ENCODE data around the gene ABCC2.
"Not testable (repeated sequence)": the region's sequence is repeated elsewhere in the genome, so short reads cannot be mapped to it uniquely, and the experiment has no call there.

ABCC2 gene

DNA sequence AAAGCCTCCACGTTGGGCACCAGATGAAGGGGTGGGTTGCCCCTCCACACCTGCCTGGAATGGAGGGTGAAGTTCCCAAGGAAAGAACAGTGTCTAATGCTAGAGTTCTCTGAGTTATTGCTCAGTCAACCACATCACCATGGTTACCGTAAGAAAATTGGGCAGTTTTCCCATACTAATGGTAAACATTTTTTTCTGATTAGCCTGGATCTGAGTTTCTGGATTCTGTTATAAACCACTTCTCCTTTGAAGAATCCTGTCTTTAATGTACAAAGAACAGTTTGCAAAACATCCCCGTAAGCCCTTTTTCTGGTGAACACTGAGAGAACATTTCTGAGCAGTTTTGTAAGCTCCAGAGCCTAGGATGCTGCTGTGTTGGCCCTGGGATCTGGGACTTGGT is 45.5 kb downstream of the ABCC2 start:
- DNase-seq (ENCODE audit: insufficient read length, low spot score) (no peak), FAIRE-seq (no peak)
- no peak for TF ChIP-seq POLR2AphosphoS5 (IDR thresholded peaks at IDR 0.05; ENCODE audit: low read depth, low read length)
- TF ChIP-seq SPI1 (IDR thresholded peaks at IDR 0.05; ENCODE audit: low read depth, low read length), result no peak
- no peak for TF ChIP-seq TAF1 (IDR thresholded peaks at IDR 0.05; ENCODE audit: low read depth, low read length)
- TF ChIP-seq POU2F2 (IDR thresholded peaks at IDR 0.05; ENCODE audit: low read depth, low read length), result no peak
- no peak for TF ChIP-seq POLR2A (IDR thresholded peaks at IDR 0.05; ENCODE audit: low read depth, low read length)
- no peak for TF ChIP-seq PAX5 (IDR thresholded peaks at IDR 0.05; ENCODE audit: insufficient read depth, low read length, severe bottlenecking)

DNA sequence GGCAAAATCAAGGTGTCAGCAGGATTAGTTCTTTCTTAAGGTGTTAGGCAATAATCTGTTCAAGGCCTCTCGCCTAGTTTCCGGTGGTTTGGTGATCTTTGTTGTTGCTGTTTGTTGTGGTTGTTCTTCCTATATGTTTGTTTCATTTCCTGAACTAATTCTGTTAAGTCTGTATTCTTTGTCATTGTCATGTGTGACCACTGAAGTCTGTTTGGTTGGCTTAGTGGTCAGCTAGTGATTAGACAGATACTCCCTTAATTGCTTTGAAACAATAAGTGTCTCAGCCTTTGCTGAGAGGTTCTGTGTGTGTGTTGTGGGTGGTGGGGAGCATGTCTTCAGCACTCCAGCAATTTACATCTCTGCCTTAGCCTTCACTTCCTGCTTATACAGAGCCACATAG is 46.0 kb downstream of the ABCC2 start:
- TF ChIP-seq TAF1 (IDR thresholded peaks at IDR 0.05; ENCODE audit: low read depth, low read length) (no peak), PAX5 (IDR thresholded peaks at IDR 0.05; ENCODE audit: insufficient read depth, low read length, severe bottlenecking) (no peak), POLR2A (IDR thresholded peaks at IDR 0.05; ENCODE audit: low read depth, low read length) (no peak), SPI1 (IDR thresholded peaks at IDR 0.05; ENCODE audit: low read depth, low read length) (no peak), POU2F2 (IDR thresholded peaks at IDR 0.05; ENCODE audit: low read depth, low read length) (no peak)
- FAIRE-seq (no peak), DNase-seq (ENCODE audit: insufficient read length, low spot score) (no peak)

DNA sequence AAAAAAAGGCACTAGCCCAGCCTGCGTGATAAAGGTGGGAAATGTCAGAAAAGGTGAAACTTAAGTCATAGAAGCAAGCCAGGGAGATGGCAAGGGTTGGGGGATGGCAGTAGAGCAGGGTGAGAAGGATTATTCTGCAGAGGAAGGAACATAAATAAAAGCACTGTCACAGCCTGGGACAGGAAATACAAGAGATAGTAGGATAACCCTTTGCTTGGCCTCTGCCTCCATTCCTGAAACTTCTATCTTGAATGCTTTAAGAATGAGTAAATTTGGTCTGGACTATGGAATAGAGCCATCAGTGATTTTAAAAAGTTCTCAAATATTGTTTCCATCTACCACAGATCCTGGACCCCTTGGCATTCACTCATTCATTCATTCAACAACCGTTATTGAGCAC is 50.0 kb downstream of the ABCC2 start:
- no peak for DNase-seq (ENCODE audit: insufficient read length, low spot score)
- no peak for FAIRE-seq
- TF ChIP-seq POU2F2 (IDR thresholded peaks at IDR 0.05; ENCODE audit: low read depth, low read length) (no peak), SPI1 (IDR thresholded peaks at IDR 0.05; ENCODE audit: low read depth, low read length) (no peak), POLR2A (IDR thresholded peaks at IDR 0.05; ENCODE audit: low read depth, low read length) (no peak), POLR2AphosphoS5 (IDR thresholded peaks at IDR 0.05; ENCODE audit: low read depth, low read length) (no peak), TAF1 (IDR thresholded peaks at IDR 0.05; ENCODE audit: low read depth, low read length) (no peak), PAX5 (IDR thresholded peaks at IDR 0.05; ENCODE audit: insufficient read depth, low read length, severe bottlenecking) (no peak)

DNA sequence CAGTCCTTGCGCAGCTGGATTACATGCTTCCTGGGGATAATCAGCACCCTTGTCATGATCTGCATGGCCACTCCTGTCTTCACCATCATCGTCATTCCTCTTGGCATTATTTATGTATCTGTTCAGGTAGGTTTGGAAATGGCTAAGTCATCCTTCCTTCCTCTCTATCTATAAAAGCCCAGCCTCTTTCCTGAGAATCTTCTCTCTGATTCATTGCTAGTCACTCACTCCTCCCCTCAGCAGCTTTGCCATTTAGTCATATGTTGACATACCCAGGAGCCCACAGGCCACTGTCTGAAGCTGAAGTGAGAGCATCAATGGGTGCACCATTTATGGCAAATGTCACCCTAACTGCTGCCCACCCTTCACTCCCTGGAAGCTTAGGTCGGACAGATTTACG is 52.0 kb downstream of the ABCC2 start:
- DNase-seq (ENCODE audit: insufficient read length, low spot score), result no peak
- TF ChIP-seq SPI1 (IDR thresholded peaks at IDR 0.05; ENCODE audit: low read depth, low read length) (no peak), TAF1 (IDR thresholded peaks at IDR 0.05; ENCODE audit: low read depth, low read length) (no peak), POU2F2 (IDR thresholded peaks at IDR 0.05; ENCODE audit: low read depth, low read length) (no peak), POLR2A (IDR thresholded peaks at IDR 0.05; ENCODE audit: low read depth, low read length) (no peak), POLR2AphosphoS5 (IDR thresholded peaks at IDR 0.05; ENCODE audit: low read depth, low read length) (no peak), PAX5 (IDR thresholded peaks at IDR 0.05; ENCODE audit: insufficient read depth, low read length, severe bottlenecking) (no peak)
- FAIRE-seq, result no peak

DNA sequence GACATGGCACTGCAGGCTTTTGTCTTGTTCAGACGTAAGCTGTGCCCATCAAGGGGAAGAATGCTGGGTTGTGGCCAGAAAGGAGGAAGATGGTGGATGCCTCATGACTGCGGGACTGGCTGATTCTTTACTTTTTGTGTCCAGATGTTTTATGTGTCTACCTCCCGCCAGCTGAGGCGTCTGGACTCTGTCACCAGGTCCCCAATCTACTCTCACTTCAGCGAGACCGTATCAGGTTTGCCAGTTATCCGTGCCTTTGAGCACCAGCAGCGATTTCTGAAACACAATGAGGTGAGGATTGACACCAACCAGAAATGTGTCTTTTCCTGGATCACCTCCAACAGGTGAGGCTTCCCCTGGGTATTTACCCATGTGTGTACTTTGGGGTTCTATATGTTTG is 53.5 kb downstream of the ABCC2 start:
- DNase-seq (ENCODE audit: insufficient read length, low spot score) (no peak), FAIRE-seq (no peak)
- no peak for TF ChIP-seq PAX5 (IDR thresholded peaks at IDR 0.05; ENCODE audit: insufficient read depth, low read length, severe bottlenecking)
- no peak for TF ChIP-seq SPI1 (IDR thresholded peaks at IDR 0.05; ENCODE audit: low read depth, low read length)
- no peak for TF ChIP-seq TAF1 (IDR thresholded peaks at IDR 0.05; ENCODE audit: low read depth, low read length)
- TF ChIP-seq POU2F2 (IDR thresholded peaks at IDR 0.05; ENCODE audit: low read depth, low read length), result no peak
- TF ChIP-seq POLR2AphosphoS5 (IDR thresholded peaks at IDR 0.05; ENCODE audit: low read depth, low read length), result no peak
- TF ChIP-seq POLR2A (IDR thresholded peaks at IDR 0.05; ENCODE audit: low read depth, low read length), result no peak

DNA sequence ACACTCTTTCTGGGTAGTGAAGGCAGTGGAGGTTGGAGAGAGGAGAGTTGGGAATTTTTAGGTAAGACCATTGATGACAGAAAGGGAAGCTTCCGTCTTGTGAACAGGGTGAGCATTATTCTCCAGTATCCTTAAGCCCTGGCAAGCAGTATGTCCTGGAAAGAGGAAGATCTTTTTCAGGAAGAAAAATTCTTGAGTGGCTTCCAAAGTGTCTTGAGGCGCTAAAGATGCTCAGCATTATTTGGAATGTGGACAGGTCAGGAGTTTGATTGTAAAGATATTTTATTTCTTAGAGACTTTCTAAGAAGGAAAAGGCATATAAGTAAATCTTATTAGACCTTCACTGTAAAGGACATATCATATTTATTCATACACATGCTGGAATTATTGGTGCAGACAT is 54.3 kb downstream of the ABCC2 start:
- DNase-seq (ENCODE audit: insufficient read length, low spot score) (no peak), FAIRE-seq (no peak)
- TF ChIP-seq POU2F2 (IDR thresholded peaks at IDR 0.05; ENCODE audit: low read depth, low read length) (no peak), POLR2A (IDR thresholded peaks at IDR 0.05; ENCODE audit: low read depth, low read length) (no peak), TAF1 (IDR thresholded peaks at IDR 0.05; ENCODE audit: low read depth, low read length) (no peak), PAX5 (IDR thresholded peaks at IDR 0.05; ENCODE audit: insufficient read depth, low read length, severe bottlenecking) (no peak), POLR2AphosphoS5 (IDR thresholded peaks at IDR 0.05; ENCODE audit: low read depth, low read length) (no peak), SPI1 (IDR thresholded peaks at IDR 0.05; ENCODE audit: low read depth, low read length) (no peak)

DNA sequence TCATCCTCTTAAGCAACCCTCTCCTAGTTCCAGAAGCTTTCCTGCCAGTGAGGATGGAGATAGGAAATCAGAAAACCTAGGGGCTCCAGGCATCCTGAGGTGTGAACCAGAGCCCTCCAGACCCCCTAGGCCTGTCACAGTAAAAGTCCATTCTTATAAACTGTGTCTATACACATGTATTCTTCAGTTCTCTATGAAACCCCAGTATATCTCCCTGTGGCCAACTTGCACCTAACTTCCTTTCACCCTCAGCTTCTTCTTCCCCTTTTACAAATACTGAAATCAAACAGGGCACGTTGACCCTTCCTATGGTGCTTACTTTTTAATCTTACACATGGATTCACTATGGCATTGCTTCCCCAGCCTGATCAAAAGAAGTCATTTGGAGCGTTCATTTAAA is 58.4 kb downstream of the ABCC2 start:
- not testable (repeated sequence) for FAIRE-seq; DNase-seq (ENCODE audit: insufficient read length, low spot score)

DNA sequence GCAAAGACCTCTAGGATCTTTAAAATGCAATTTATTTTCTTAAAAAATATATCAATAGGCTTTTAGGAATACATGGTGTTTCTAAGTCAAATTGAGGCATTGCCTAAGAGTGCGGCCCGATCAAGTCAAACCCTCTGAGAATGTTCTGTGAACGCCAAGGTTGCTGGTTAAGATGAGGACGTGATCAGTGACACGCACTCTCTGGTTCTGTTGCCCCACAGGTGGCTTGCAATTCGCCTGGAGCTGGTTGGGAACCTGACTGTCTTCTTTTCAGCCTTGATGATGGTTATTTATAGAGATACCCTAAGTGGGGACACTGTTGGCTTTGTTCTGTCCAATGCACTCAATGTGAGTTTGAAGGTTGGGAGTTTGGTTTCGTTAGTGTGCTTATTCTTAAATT is 59.3 kb downstream of the ABCC2 start:
- DNase-seq (ENCODE audit: insufficient read length, low spot score), result no peak
- no peak for FAIRE-seq
- TF ChIP-seq POLR2A (IDR thresholded peaks at IDR 0.05; ENCODE audit: low read depth, low read length), result no peak
- TF ChIP-seq TAF1 (IDR thresholded peaks at IDR 0.05; ENCODE audit: low read depth, low read length), result no peak
- TF ChIP-seq PAX5 (IDR thresholded peaks at IDR 0.05; ENCODE audit: insufficient read depth, low read length, severe bottlenecking), result no peak
- TF ChIP-seq POU2F2 (IDR thresholded peaks at IDR 0.05; ENCODE audit: low read depth, low read length), result no peak
- no peak for TF ChIP-seq SPI1 (IDR thresholded peaks at IDR 0.05; ENCODE audit: low read depth, low read length)
- no peak for TF ChIP-seq POLR2AphosphoS5 (IDR thresholded peaks at IDR 0.05; ENCODE audit: low read depth, low read length)

DNA sequence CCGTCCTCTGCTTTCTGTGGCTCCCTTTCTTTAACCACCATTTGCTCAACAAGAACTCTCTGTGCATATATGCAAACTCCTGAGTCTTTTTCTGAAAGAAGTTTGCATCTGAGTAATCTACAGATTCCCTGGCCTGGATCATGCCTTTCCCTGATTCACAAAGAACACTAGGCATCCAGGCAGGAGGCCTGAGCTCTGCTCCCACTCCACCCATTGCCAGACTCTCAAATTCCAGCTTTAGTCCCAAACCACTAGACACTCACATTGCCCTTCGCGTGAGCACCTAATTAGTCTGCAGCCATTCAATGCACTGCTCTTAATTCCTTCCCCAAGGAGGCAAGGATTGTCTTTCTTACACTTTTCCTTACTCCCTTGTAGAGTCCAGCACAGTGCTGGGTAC is 60.9 kb downstream of the ABCC2 start:
- DNase-seq (ENCODE audit: insufficient read length, low spot score) (no peak), FAIRE-seq (no peak)
- TF ChIP-seq POLR2A (IDR thresholded peaks at IDR 0.05; ENCODE audit: low read depth, low read length) (no peak), TAF1 (IDR thresholded peaks at IDR 0.05; ENCODE audit: low read depth, low read length) (no peak), SPI1 (IDR thresholded peaks at IDR 0.05; ENCODE audit: low read depth, low read length) (no peak), POU2F2 (IDR thresholded peaks at IDR 0.05; ENCODE audit: low read depth, low read length) (no peak)

DNA sequence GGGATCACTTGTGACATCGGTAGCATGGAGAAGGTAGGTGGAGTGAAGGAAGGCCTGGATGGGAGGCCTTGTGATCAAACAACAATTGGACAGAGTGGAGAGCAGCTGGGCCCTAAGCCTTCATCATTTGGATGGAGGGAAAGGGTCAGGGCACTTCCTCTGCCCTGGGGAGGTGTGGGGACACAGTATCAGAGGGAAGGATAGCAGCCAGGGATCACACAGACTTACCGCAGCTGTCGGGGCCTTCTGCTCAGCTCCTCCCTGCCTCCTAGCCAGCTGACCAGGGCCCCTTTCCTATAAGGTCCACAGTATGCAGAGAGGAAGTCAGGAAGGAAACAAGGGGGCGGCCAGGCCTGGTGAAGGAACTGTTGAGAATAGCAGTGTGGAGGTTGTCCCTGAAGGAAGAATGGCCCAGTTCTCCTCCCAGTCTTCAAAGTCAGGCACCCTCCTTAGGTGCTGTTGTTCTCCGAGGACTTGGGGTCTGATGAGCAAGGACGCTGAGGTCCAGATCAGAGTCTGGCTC is 62.1 kb downstream of the ABCC2 start:
- TF ChIP-seq POU2F2 (IDR thresholded peaks at IDR 0.05; ENCODE audit: low read depth, low read length) (no peak), SPI1 (IDR thresholded peaks at IDR 0.05; ENCODE audit: low read depth, low read length) (no peak), TAF1 (IDR thresholded peaks at IDR 0.05; ENCODE audit: low read depth, low read length) (no peak), POLR2AphosphoS5 (IDR thresholded peaks at IDR 0.05; ENCODE audit: low read depth, low read length) (no peak), POLR2A (IDR thresholded peaks at IDR 0.05; ENCODE audit: low read depth, low read length) (no peak), PAX5 (IDR thresholded peaks at IDR 0.05; ENCODE audit: insufficient read depth, low read length, severe bottlenecking) (no peak)
- no peak for DNase-seq (ENCODE audit: insufficient read length, low spot score)
- FAIRE-seq, result no peak

Measured in GM12891 (cell line).